ENCODE results near the gene GTPBP3. TPM values are rescaled to one million over a fixed set of nuclear protein-coding genes. Genes with fewer than 3 reads are reported as not detected.
A peak's percentile ranks its signal among the peaks of the same experiment; 100 is the strongest.

The GTPBP3 gene
- total RNA-seq, 3 donors from 2014 or later = 16.1 to 24.3 (median 16.8) TPM

DNA sequence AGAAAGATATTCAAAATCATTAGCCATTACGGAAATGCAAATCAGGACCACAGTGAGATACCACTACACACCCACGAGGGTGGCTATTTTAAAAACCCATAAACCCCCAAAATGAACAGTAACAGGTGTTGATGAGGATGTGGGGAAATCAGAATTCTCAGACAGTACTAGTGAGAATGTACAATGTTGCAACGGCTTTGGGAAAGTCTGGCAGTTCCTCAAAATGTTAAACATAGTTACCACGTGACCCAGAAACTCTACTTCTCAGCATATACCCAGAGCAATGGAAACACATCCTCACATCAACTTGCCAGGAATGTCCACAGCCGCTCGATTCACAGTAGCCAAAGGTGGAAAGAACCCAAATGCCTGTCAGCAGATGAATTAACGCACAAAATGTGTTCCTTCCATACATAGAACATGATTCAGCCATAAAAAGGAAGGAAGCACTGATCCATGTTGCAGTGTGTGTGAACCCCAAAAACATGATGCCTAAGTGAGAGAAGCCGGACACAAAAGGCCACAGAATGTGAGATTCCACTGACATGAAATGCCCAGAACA, 32.8 kb downstream of the GTPBP3 start:
- Histone ChIP-seq H3K4me3 (no peak overlapping the region), H3K36me3 (ENCODE audit: low read depth) (no peaks in the 10 kb centered on the region), H3K9me3 (no peaks in the 10 kb centered on the region), H3K4me1 (ENCODE audit: low read depth) (no peaks in the 10 kb centered on the region)
- DNase-seq (peak in 1 of 3 donors; percentile 28), ATAC-seq (peak; percentile 59)
- TF ChIP-seq, protein P1, sequence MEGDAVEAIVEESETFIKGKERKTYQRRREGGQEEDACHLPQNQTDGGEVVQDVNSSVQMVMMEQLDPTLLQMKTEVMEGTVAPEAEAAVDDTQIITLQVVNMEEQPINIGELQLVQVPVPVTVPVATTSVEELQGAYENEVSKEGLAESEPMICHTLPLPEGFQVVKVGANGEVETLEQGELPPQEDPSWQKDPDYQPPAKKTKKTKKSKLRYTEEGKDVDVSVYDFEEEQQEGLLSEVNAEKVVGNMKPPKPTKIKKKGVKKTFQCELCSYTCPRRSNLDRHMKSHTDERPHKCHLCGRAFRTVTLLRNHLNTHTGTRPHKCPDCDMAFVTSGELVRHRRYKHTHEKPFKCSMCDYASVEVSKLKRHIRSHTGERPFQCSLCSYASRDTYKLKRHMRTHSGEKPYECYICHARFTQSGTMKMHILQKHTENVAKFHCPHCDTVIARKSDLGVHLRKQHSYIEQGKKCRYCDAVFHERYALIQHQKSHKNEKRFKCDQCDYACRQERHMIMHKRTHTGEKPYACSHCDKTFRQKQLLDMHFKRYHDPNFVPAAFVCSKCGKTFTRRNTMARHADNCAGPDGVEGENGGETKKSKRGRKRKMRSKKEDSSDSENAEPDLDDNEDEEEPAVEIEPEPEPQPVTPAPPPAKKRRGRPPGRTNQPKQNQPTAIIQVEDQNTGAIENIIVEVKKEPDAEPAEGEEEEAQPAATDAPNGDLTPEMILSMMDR (IDR thresholded peaks at IDR 0.05) = no peak
- intact Hi-C loops (cut with DNase I, micrococcal nuclease) = no loop called here

DNA sequence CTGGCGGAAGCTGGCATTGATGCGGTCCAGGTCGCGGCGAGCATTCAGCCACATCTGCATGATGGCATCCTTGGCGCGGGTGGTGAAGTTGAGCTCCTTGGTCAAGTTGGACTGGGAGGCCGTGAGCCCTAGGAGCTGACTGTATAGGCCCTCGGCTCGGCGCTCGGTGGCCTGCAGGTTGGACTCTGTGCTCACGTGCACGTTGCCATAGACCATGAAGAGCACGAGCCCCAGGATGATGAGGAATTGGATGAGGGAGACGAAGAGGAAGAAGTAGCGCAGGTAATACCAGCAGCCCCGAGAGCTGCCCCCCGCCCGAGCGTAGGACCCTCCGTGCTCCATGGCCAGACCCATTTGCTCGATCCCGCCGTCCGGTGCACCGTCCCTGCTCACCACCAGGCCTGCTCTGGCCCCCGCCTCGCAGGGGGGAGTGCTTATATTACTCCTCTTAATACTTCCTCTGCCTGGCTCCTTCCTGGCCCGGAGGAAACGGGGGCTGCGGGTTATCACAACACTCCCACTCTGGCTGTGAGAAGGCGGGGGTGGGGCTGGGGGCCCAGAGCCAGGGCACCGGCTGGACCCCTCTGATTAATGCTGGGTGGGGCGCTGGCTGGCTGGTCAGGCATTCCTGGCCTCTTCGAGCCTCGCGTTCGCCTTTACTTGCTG, 39.7 kb downstream of the GTPBP3 start, which contains the start of gene PLVAP:
TSS of gene PLVAP (minus strand) at position 408 of the 666 bp plus-strand sequence. CDS start at position 354, 54 bp downstream.
- Histone ChIP-seq H3K4me1 (ENCODE audit: low read depth) (no peaks in the 10 kb centered on the region), H3K36me3 (ENCODE audit: low read depth) (no peaks in the 10 kb centered on the region), H3K4me3 (no peak within 1 kb of the TSS), H3K9me3 (no peaks in the 10 kb centered on the region)
- ATAC-seq (no peak), DNase-seq (no peak)
- TF ChIP-seq, protein P1 (IDR thresholded peaks at IDR 0.05) = no peak
- intact Hi-C loops (cut with DNase I, micrococcal nuclease) = no loop called here

DNA sequence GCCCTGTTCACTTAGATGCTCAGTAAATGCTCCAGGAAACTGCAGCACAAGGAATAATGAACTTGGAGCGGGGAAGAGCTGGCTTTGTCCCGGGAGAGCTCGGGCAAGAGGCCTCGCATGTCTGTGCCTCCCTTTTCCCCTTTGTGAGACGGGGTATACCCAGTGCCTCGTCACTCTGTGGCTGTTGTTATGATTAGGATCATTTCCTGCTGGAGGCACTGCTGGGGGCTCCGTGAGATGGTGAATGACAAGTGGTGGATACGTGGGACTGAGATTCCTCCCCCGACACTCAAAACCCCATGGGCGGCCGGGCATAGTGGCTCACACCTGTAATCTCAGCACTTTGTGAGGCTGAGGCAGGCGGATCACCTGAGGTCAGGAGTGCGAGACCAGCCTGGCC, 40.9 kb downstream of the GTPBP3 start:
- ATAC-seq (no peak), DNase-seq (no peak)
- TF ChIP-seq, protein P1 (IDR thresholded peaks at IDR 0.05) = no peak
- H3K4me1 ChIP-seq (ENCODE audit: low read depth) = peaks cover 6% of the 10 kb centered on the region
- no peaks in the 10 kb centered on the region for H3K9me3 ChIP-seq
- no peak overlapping the region for H3K4me3 ChIP-seq
- intact Hi-C loops (cut with DNase I, micrococcal nuclease) = no loop called here
- no peaks in the 10 kb centered on the region for H3K36me3 ChIP-seq (ENCODE audit: low read depth)

DNA sequence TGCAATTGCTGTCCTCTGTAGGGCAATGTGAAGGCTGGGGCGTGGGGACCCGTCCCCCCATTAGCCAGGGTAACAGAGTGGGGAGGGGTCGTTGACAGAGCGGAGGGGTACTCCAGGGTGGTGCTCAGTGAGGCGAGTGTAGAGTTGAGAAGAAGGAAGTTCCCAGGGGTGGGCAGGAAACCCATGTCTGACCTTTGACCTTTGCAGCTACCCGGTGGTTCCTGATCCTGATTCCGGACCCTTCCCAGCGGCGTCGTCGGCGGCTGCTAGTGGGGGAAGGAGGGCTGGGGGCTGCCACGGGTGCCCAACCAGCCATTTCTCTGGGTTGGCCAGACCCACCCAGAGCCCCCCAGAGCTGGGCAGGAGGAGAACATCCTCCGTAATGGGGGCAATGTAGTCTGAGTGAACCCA, 41.9 kb downstream of the GTPBP3 start:
- Histone ChIP-seq H3K9me3 (no peaks in the 10 kb centered on the region), H3K4me1 (ENCODE audit: low read depth) (peaks cover 6% of the 10 kb centered on the region), H3K36me3 (ENCODE audit: low read depth) (no peaks in the 10 kb centered on the region), H3K4me3 (no peak overlapping the region)
- intact Hi-C loops (cut with DNase I, micrococcal nuclease) = no loop called here
- TF ChIP-seq, protein P1 (IDR thresholded peaks at IDR 0.05) = no peak
- ATAC-seq (no peak), DNase-seq (no peak)

DNA sequence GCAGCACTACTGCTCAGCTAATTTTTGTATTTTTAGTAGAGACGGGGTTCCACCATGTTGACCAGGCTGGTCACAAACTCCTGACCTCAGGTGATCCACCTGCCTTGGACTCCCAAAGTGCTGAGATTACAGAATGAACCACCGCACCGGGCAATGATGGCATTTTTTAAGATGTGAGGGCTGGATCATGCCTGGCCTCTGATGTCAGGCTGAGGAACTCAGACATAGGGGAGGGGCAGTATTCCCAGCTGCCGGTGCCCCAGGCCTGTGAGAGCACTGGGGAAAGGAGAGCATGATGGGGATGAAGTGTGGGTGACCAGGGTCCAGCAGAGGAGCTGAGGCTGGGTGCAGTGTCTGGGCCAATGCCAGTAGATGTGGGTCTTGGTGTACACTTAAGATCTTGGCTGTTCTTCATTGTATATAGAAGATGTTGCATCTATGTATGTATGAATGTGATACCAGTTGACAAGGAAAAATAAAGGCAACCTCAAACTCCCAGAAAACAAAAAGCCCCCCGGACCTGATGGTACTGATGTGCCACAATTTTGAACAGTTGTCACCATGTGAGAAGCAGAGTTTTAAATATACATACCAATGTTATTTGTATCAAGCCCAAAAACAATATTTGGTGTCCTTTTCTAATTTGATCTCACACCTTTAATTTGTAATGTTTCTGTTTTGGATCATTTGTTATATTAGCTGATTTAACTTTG, 43.2 kb downstream of the GTPBP3 start:
- TF ChIP-seq, protein P1 (IDR thresholded peaks at IDR 0.05) = no peak
- Histone ChIP-seq H3K36me3 (ENCODE audit: low read depth) (no peaks in the 10 kb centered on the region), H3K4me1 (ENCODE audit: low read depth) (peaks cover 6% of the 10 kb centered on the region), H3K9me3 (no peaks in the 10 kb centered on the region), H3K4me3 (no peak overlapping the region)
- ATAC-seq = no peak
- intact Hi-C loops (cut with DNase I, micrococcal nuclease) = no loop called here
- DNase-seq = no peak
